DMS 273 (cell line): ENCODE data around the gene HAT1.
"Not testable (repeated sequence)": the region's sequence is repeated elsewhere in the genome, so short reads cannot be mapped to it uniquely, and the experiment has no call there.

Source experiments
- DNase-seq: peaks from one replicate; lab custom pipeline; 2025; ENCODE audit not compliant: unreplicated experiment; lab: John Stamatoyannopoulos, UW

HAT1 gene

DNA sequence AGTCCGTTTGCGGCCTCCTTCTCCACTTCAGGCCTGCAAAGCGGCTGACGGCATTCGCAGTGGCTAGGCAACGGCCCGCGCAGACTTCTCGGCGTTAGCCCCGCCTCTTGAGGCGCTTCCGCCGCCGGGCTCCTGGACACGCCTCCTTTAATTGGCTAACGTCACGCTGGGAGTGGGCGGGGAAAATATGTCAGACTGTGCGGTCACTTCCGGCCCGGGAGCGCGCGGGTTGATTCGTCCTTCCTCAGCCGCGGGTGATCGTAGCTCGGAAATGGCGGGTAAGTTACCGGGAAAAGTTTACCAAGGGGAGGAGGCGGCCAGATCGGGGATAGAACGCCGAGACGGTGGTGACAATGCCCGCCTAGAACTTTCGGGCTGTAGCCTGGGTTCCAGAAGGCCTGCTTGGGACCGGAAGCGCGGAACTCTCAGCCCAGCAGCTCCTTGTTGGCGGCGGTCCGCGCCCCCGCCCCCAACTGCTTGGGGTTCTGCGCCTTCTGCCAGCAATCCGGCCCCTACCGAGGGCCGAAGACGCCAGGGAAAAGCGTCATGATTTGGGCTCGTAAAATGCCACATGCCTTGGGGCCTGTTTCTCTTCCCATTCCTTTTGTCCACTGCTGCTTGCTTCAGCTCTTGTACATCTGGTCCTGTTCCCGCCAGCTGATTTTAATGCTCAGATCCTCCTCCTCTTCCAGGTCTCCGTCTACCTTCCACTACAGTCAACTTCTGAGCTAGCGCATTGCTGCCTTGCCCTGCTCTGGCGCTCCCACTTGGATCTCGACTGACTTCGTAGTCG is at the start of gene HAT1:
HAT1 (plus strand) TSS at position 232 of the 793 bp plus-strand sequence; CDS start at position 272, 40 bp downstream.
- DNase-seq, result peak; percentile 99

GRCh38 chr2:171874517-171874916 is 47.7 kb upstream of the HAT1 start:
- DNase-seq, result no peak

GRCh38 chr2:171874963-171875362 is 47.3 kb upstream of the HAT1 start:
- no peak for DNase-seq

DNA sequence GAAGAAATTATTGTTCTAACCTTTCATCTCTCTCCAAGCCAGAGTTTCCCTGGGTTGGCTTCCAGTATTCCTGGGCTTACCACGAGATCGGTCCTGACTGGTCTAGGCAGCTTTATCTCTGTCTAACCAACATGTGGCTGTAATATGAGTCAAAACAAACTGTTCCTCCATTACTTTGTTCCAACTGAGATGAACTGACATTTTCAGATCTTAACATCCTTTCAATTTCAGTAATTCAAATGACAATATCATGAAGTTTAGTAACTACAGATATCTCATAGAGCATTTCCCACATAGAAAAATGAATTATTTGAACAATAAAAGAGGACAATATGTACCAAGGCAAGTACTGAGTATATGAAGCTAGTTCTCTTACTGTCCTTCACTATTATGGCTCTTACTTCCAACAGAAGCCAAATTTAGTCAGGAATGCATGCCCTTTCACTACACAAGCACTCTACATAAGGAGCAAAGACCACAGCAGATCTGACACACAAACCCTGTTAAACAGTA is 43.7 kb upstream of the HAT1 start:
- DNase-seq, result peak; percentile 83

DNA sequence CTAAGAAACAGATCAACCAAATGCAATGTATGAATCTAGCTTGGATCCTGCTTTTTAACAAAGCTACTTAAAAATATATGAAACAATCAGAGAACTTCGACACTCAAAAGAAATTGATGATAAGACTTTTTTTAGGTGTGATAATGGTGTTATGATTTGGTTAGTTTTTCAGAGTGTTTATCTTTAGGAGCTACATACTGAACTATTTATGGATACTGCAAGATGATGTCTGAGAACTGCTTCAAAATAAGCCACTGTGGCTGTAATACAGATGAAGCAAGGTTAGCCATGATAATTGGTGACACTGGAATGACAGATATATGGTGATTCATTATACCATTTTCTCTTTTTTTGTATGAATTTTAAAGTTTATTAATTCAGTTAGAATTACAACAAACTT is 42.4 kb upstream of the HAT1 start:
- no peak for DNase-seq

DNA sequence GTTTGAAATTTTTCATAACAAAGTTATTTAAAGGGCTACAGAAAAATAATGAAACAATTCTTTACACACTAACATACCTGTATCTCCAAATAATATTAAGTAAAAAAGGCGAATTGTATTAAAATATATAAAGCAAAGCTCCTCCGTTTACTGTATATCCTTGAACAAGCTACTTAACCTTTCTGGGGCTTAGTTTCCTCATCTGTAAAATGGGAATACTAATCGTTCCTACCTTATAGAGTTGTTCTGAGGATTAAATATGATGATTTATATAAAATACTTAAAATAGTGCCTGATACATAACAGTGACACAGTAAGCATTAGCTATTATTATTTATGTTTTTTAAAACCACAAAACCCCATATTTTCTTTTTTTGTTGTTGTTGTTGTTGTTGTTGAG is 41.5 kb upstream of the HAT1 start:
- no peak for DNase-seq

GRCh38 chr2:171882089-171882769 is 40.0 kb upstream of the HAT1 start:
- DNase-seq, result no peak

DNA sequence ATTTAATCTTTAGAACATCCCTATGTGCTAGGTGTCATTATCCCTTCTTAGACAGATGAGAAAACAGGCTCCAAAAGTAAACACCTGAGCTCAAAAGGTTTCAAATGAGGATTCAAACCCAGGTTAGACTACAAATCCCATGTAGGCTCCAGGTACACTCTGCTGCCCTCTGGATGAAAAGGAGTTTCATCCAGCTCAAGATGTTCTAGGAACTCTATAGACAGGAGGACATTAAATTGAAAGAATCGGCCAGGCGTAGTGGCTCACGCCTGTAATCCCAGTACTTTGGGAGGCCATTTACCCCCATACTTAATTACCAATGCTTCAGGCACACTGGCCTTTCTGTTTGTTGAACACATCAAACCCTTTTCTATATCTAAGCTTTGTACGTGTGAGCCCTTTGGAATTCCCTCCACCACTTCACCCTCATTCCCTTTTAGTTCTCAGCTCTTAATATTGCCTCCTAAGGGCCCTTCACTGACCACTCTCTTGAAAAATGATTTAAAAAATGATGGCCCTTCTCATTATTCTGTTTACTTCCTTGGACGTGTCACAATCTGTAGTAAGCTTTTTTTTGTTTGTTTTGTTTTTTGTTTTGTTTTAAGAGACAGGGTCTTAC is 38.9 kb upstream of the HAT1 start:
- no peak for DNase-seq

GRCh38 chr2:171889333-171889732 is 32.9 kb upstream of the HAT1 start:
- DNase-seq, result no peak

DNA sequence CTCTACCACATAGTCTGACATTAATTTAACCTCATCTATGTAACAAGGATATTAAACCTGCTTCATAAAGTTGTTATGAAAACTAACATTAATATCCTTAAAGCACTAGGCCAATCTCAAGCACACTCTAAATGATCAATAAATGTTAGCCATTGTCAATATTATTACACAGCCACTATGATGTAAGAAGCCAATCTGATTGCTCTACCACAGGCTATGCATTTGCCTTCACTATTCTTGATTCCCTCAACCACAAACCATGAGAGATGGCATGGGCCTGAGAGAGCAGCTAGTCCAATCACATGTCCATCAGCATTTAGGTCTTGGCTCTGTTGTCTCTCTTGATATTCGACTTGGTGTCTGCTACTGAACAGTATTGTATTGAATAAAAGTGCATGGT is 32.5 kb upstream of the HAT1 start:
- DNase-seq, result no peak

DNA sequence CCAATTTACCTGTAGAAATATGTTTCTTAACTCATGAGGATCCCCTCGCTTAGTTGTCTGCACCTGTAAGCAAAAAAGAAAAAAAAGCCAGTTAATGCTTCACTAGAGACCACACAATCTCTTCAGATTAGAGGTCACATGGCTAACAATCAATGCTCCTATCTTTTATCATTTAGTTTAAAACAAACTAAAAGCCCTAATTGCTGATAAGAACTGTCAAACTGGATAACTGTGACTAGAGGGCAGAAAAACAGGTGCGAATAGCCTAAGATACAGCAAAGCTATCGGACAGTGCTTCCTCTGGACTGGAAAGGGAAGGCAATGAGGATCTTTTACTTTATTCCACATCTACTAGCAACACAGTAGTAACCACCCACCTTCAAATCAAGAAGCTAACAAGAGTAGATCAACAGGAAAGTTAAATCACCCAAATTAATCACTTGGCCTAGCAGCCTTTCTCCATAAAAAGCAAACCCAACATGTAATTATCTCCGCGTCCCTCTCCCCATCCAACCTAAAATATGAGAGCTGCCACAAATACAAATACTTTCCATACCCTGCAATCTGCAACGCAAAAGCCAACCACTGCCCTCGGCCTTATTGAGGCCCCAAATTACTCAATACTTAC is 29.0 kb upstream of the HAT1 start:
- no peak for DNase-seq

DNA sequence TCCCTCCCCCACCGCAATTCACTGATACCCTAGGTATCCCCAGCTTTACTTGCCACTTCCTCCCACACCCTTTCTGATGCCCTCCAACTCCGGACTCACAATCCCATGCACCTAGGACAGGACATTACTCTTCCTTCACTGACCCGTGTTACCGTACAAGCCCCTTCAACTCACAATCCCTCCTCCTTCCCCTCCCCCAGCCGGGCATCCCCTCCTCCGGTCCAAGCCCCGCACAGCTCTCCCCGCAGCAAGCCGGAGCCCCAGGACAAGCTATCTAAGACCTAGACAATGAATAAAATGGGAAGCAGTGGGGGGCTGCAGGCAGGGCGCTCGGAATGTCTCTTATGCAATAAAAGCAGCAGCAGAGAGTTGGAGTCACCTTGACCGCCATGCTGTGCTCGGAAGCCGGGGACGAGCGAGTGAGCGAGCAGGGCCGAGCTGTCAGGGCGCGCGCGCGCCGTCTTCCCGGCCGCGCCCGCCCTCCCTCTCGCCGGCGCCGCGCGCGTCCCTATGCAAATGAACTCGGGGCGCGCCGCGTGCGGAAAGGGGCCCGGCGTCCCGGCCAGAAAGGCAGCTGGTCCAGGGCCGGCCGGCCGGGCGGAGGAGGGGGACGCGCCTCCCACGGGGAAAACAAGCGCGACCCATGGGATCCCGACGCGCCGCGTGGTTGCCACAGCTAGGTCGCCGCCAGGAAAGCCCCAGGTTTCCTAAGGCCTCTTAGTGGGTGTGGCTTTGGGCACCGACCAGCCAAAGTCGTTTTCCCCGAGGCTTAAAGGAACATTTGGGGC is 28.2 kb upstream of the HAT1 start, which contains the start of gene SLC25A12:
SLC25A12 (minus strand) TSS at position 421 of the 788 bp plus-strand sequence; CDS start at position 391, 30 bp downstream.
- peak; percentile 96 for DNase-seq

DNA sequence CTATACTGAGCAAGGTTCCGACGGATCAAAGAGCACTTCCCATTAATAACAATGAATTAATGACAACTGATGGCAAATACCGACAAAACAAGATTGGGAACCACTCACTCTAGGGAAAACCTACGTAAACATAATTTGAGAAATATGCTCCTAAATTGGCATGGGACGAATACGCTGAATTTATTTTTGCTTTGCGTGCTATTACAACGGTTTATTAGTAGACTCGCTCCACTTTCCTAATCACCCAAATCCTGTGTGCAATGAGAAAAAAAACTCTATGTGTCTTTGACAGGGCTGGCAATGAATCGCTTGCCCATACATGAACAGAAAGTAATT is 27.7 kb upstream of the HAT1 start:
- DNase-seq, result no peak

DNA sequence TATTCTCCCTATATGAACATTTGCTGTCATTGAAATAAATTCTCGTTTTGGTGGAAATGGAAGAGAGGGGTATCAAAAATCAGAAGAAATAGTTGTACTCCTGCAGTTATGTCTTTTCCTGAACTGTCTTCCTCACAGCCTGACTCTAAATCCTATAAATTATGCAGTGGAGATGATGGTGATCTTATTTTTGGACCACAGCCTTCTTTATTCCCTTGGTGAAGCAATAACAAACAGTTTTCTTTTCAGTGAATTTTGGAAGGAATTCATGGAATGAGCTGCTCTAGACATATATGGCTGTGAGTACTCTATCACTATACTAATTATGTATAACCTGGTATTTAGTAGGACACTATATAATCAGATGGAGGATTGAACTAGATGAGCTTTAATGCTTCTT is 26.5 kb upstream of the HAT1 start:
- DNase-seq, result no peak

- not testable (repeated sequence) for DNase-seq
Observed at GRCh38 chr2:171899623-171900282, 22.5 kb upstream of the HAT1 start.

DNA sequence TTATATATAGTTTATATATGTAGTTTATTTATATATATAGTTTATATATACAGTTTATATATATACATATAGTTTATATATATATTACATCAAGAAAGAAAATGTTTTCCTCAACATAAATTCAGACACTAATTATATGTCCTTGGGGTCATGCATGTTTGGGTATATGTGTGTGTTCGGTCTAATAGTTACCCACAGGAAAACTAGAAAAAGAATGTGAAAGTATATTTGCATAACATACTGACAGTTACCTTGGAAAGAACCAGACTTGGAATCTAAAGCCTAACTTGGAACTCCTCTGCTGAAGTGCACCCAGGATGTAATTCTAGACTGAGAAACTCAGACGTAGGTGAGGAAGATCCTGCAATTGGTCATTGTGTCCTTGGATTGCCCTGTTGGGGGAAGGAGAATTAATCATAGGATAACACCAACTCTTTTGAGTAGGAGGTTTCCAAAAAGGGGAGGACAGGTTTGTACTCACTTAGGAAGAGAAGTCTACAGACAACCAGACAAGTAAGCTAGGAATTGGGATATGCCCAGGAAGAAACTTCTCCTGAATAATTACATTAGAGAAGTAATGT is 19.3 kb upstream of the HAT1 start:
- DNase-seq, result no peak

DNA sequence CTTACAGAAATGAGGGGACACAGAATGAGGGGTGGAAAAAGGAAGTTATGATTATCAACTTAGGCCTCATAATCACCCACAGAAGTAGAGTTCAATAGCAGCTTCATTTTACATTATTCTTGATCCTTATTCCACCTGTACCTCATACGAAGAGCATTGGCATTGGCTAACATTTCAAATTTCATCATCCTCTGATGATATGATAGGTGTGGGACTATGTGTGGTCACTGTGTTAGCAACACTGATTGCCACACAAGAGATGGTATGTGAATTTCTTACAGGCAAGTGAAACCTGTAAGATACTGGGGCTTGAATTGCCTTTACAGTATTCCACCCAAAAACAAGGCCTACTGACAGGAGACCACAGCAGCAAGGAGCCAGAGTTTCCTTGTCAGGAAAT is 14.0 kb upstream of the HAT1 start:
- no peak for DNase-seq

DNA sequence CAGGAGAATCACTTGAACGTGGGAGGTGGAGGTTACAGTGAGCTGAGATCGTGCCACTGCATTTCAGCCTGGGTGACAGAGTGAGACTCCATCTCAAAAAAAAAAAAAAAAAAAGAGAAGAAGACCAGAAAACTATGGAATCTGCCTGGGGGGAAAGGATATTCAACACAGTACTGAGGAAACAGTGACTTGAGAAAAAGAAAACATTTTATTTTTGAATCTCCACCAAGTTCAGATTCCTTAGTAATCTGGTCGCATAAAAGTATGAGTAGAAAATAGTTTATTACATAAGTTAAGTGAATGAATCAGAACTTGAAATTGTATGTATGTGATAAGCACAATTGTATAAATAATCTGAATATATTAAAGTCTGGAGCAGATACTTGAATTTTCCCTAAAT is 13.0 kb upstream of the HAT1 start:
- DNase-seq, result no peak

GRCh38 chr2:171910494-171910893 is 11.8 kb upstream of the HAT1 start:
- no peak for DNase-seq

- no peak for DNase-seq
Observed at GRCh38 chr2:171913517-171913916, 8.7 kb upstream of the HAT1 start.
